WERI-Rb-1 (cell line): ENCODE results near the gene ZNF626.
A peak's percentile ranks its signal among the peaks of the same experiment; 100 is the strongest.
"Not testable (repeated sequence)": the region's sequence is repeated elsewhere in the genome, so short reads cannot be mapped to it uniquely, and the experiment has no call there.

Experiments
- DNase-seq: peaks from one replicate; pipeline ENCODE4 v3.0.0-alpha.2; 2020
- H3K27ac ChIP-seq: fragments of 250-450 bp; sonication (Bioruptor Pico); 2 replicates; pipeline ENCODE4 v1.5.1; 2020; ENCODE audit warnings: mild to moderate bottlenecking, moderate library complexity
- H3K27me3 ChIP-seq: fragments of 250-450 bp; sonication (Bioruptor Pico); 2 replicates; pipeline ENCODE4 v1.5.1; 2021; ENCODE audit warnings: mild to moderate bottlenecking, low read depth, moderate library complexity; ENCODE audit not compliant: insufficient read depth, severe bottlenecking
- H3K36me3 ChIP-seq: fragments of 250-450 bp; sonication (Bioruptor Pico); 2 replicates; pipeline ENCODE4 v1.5.1; 2020; ENCODE audit warnings: mild to moderate bottlenecking, moderate library complexity
- H3K4me3 ChIP-seq: 2 replicates; pipeline ENCODE4 v1.5.1; 2011; ENCODE audit warnings: low read depth, mild to moderate bottlenecking, control low read depth, low read length
- H3K9me3 ChIP-seq: fragments of 250-450 bp; sonication (Bioruptor Pico); 2 replicates; pipeline ENCODE4 v1.5.1; 2021; ENCODE audit warnings: mild to moderate bottlenecking, moderate library complexity; ENCODE audit not compliant: severe bottlenecking
- CTCF ChIP-seq: IDR thresholded peaks from 2 replicates; pipeline ENCODE4 v1.5.1; 2011; ENCODE audit warnings: low read depth, mild to moderate bottlenecking, control low read depth, inconsistent platforms, low read length

The ZNF626 gene

GRCh38 chr19:20660473-20661140 lies 764 bp downstream of the ZNF626 start:
- Histone ChIP-seq H3K27me3 (no peaks in the 10 kb centered on the region), H3K4me3 (peak overlapping the region; percentile 96), H3K9me3 (no peaks in the 10 kb centered on the region), H3K27ac (peak overlapping the region; percentile 91), H3K36me3 (peaks cover 36% of the 10 kb centered on the region)
- TF ChIP-seq CTCF, result no peak
- no peak for DNase-seq

- Histone ChIP-seq H3K4me3 (no peak overlapping the region), H3K36me3 (peaks cover 48% of the 10 kb centered on the region)
- TF ChIP-seq CTCF, result no peak
Observed at GRCh38 chr19:20640545-20640944, 20.8 kb downstream of the ZNF626 start.

GRCh38 chr19:20640023-20640422 lies 21.3 kb downstream of the ZNF626 start:
- H3K36me3 ChIP-seq, result peaks cover 52% of the 10 kb centered on the region
- H3K27me3 ChIP-seq, result no peaks in the 10 kb centered on the region
- H3K27ac ChIP-seq, result no peak overlapping the region
- TF ChIP-seq CTCF, result no peak
- H3K4me3 ChIP-seq, result no peak overlapping the region
- DNase-seq, result no peak
- H3K9me3 ChIP-seq, result peaks cover 9% of the 10 kb centered on the region

More at GRCh38 chr19:20640545-20640944, 20.8 kb downstream of the ZNF626 start:
- no peak for DNase-seq
- H3K27ac ChIP-seq, result no peak overlapping the region
- H3K9me3 ChIP-seq, result peaks cover 5% of the 10 kb centered on the region
- H3K27me3 ChIP-seq, result no peaks in the 10 kb centered on the region

GRCh38 chr19:20624560-20624959 lies 36.8 kb downstream of the ZNF626 start:
- H3K27ac ChIP-seq, H3K27me3 ChIP-seq, H3K4me3 ChIP-seq, DNase-seq, H3K36me3 ChIP-seq: not testable (repeated sequence)
- H3K9me3 ChIP-seq, result peaks cover 36% of the 10 kb centered on the region

- H3K27ac ChIP-seq, result no peak overlapping the region
- no peaks in the 10 kb centered on the region for H3K9me3 ChIP-seq
Observed at GRCh38 chr19:20616071-20616470, 45.3 kb downstream of the ZNF626 start.

GRCh38 chr19:20614971-20615370 lies 46.4 kb downstream of the ZNF626 start:
- not testable (repeated sequence) for H3K9me3 ChIP-seq, H3K27ac ChIP-seq, H3K36me3 ChIP-seq, H3K4me3 ChIP-seq, H3K27me3 ChIP-seq, DNase-seq

More at GRCh38 chr19:20616071-20616470, 45.3 kb downstream of the ZNF626 start:
- DNase-seq, result no peak
- H3K36me3 ChIP-seq, result no peaks in the 10 kb centered on the region
- no peaks in the 10 kb centered on the region for H3K27me3 ChIP-seq
- no peak for TF ChIP-seq CTCF
- no peak overlapping the region for H3K4me3 ChIP-seq
